H9 (cell line): ENCODE data around the gene RGS14. TPM values are rescaled to one million over a fixed set of nuclear protein-coding genes. Genes with fewer than 3 reads are reported as not detected.

Experiments used
- DNase-seq: peaks from one replicate; pipeline ENCODE4 v3.0.0-alpha.2; 2017
- H2AFZ ChIP-seq: one replicate; pipeline ENCODE4 v1.6.1; 2013; ENCODE audit warnings: mild to moderate bottlenecking, low read length, control low read depth, moderate library complexity
- H2AK5ac ChIP-seq: 2 replicates; pipeline ENCODE4 v1.6.1; 2013; ENCODE audit warnings: low read length, control low read depth, mixed read lengths; ENCODE audit not compliant: insufficient read length
- H2BK120ac ChIP-seq: one replicate; pipeline ENCODE4 v1.6.1; 2013; ENCODE audit warnings: low read depth, mild to moderate bottlenecking, low read length, control low read depth, inconsistent platforms; ENCODE audit not compliant: poor library complexity, severe bottlenecking
- H2BK12ac ChIP-seq: 2 replicates; pipeline ENCODE4 v1.6.1; 2013; ENCODE audit warnings: low read length, control low read depth, mixed read lengths, low read depth; ENCODE audit not compliant: insufficient read length
- H2BK15ac ChIP-seq: 2 replicates; pipeline ENCODE4 v1.6.1; 2013; ENCODE audit warnings: low read depth, low read length, control low read depth
- H2BK20ac ChIP-seq: one replicate; pipeline ENCODE4 v1.6.1; 2013; ENCODE audit warnings: low read depth, mild to moderate bottlenecking, low read length, control low read depth, inconsistent platforms; ENCODE audit not compliant: poor library complexity, severe bottlenecking
- H2BK5ac ChIP-seq: 2 replicates; pipeline ENCODE4 v1.6.1; 2013; ENCODE audit warnings: low read length, control low read depth, mixed read lengths; ENCODE audit not compliant: insufficient read length
- H3K14ac ChIP-seq: 2 replicates; pipeline ENCODE4 v1.6.1; 2013; ENCODE audit warnings: low read length, control low read depth; ENCODE audit not compliant: insufficient read depth
- H3K18ac ChIP-seq: 2 replicates; pipeline ENCODE4 v1.6.1; 2013; ENCODE audit warnings: low read depth, mild to moderate bottlenecking, mixed read lengths, low read length, control low read depth; ENCODE audit not compliant: insufficient read length
- H3K23ac ChIP-seq: 2 replicates; pipeline ENCODE4 v1.6.1; 2013; ENCODE audit warnings: low read length, control low read depth, mixed read lengths, low read depth; ENCODE audit not compliant: insufficient read length
- H3K23me2 ChIP-seq: 2 replicates; pipeline ENCODE4 v1.6.1; 2013; ENCODE audit warnings: low read depth, mild to moderate bottlenecking, mixed read lengths, low read length, control low read depth; ENCODE audit not compliant: insufficient read length, poor library complexity, severe bottlenecking
- H3K27ac ChIP-seq: 2 replicates; pipeline ENCODE4 v1.5.1; 2013; ENCODE audit warnings: low read length, control low read depth, mixed read lengths, low read depth; ENCODE audit not compliant: insufficient read length
- H3K27me3 ChIP-seq: 2 replicates; pipeline ENCODE4 v1.6.1; 2013; ENCODE audit warnings: low read length, control low read depth, inconsistent platforms; ENCODE audit not compliant: insufficient read depth
- H3K4ac ChIP-seq: 2 replicates; pipeline ENCODE4 v1.6.1; 2013; ENCODE audit warnings: low read depth, mild to moderate bottlenecking, control low read depth, inconsistent platforms, low read length, moderate library complexity
- H3K4me1 ChIP-seq: 2 replicates; pipeline ENCODE4 v1.6.1; 2013; ENCODE audit warnings: low read length, control low read depth, inconsistent platforms; ENCODE audit not compliant: insufficient read depth
- H3K4me2 ChIP-seq: 2 replicates; pipeline ENCODE4 v1.6.1; 2013; ENCODE audit warnings: low read length, control low read depth, mixed read lengths; ENCODE audit not compliant: insufficient read length, insufficient read depth
- H3K56ac ChIP-seq: 2 replicates; pipeline ENCODE4 v1.6.1; 2013; ENCODE audit warnings: low read depth, mild to moderate bottlenecking, mixed read lengths, low read length, control low read depth; ENCODE audit not compliant: insufficient read length
- H3K79me1 ChIP-seq: 2 replicates; pipeline ENCODE4 v1.6.1; 2013; ENCODE audit warnings: low read depth, mild to moderate bottlenecking, moderate library complexity, low read length, control low read depth, inconsistent platforms; ENCODE audit not compliant: insufficient read depth, poor library complexity, severe bottlenecking
- H3K79me2 ChIP-seq: 2 replicates; pipeline ENCODE4 v1.6.1; 2013; ENCODE audit warnings: low read length, control low read depth, inconsistent platforms; ENCODE audit not compliant: insufficient read depth
- H3K9ac ChIP-seq: 2 replicates; pipeline ENCODE4 v1.6.1; 2013; ENCODE audit warnings: low read length, control low read depth, mixed read lengths; ENCODE audit not compliant: insufficient read length; ENCODE audit errors: extremely low read depth
- H3K9me3 ChIP-seq: one replicate; pipeline ENCODE4 v1.6.1; 2013; ENCODE audit warnings: low read depth, low read length, inconsistent platforms; ENCODE audit not compliant: control insufficient read depth
- H3T11ph ChIP-seq: one replicate; pipeline ENCODE4 v1.6.1; 2013; ENCODE audit warnings: mild to moderate bottlenecking, low read length, control low read depth, inconsistent platforms
- H4K20me1 ChIP-seq: one replicate; pipeline ENCODE4 v1.6.1; 2013; ENCODE audit not compliant: control insufficient read depth, insufficient read length, insufficient read depth
- H4K5ac ChIP-seq: 2 replicates; pipeline ENCODE4 v1.6.1; 2013; ENCODE audit warnings: low read depth, mild to moderate bottlenecking, mixed read lengths, low read length, control low read depth; ENCODE audit not compliant: insufficient read length
- H4K8ac ChIP-seq: replicated peaks from 2 replicates; pipeline ENCODE4 v1.6.1; 2013; ENCODE audit warnings: low read length, control low read depth, mixed read lengths, low read depth; ENCODE audit not compliant: insufficient read length
- H4K91ac ChIP-seq: 2 replicates; pipeline ENCODE4 v1.6.1; 2013; ENCODE audit warnings: low read depth, mild to moderate bottlenecking, moderate library complexity, mixed read lengths, low read length, control low read depth; ENCODE audit not compliant: insufficient read length
- H3K27ac Mint-ChIP-seq, 3 experiments: 2 replicates in 2 of 3; 3 replicates in 1 of 3; pipeline ENCODE4 v1.8.0; 2020 to 2021; ENCODE audit warnings: mixed read lengths in 3 of 3, mild to moderate bottlenecking in 1 of 3, moderate library complexity in 1 of 3
- H3K27me3 Mint-ChIP-seq: 2 replicates; pipeline ENCODE4 v1.8.0; 2021; ENCODE audit warnings: low read depth, mild to moderate bottlenecking, moderate library complexity, mixed read lengths
- H3K36me3 Mint-ChIP-seq, 3 experiments: 2 replicates in 2 of 3; 3 replicates in 1 of 3; pipeline ENCODE4 v1.8.0; 2020 to 2021; ENCODE audit warnings: low read depth in 3 of 3, mixed read lengths in 3 of 3; ENCODE audit not compliant: insufficient read depth in 1 of 3
- H3K4me1 Mint-ChIP-seq, 2 experiments: 2 replicates each; pipeline ENCODE4 v1.8.0; 2020; ENCODE audit warnings: mixed read lengths in 2 of 2
- H3K4me3 Mint-ChIP-seq, 2 experiments: 2 replicates in 1 of 2; 3 replicates in 1 of 2; pipeline ENCODE4 v1.8.0; 2020 to 2021; ENCODE audit warnings: mild to moderate bottlenecking in 2 of 2, mixed read lengths in 2 of 2, moderate library complexity in 1 of 2
- H3K9me3 Mint-ChIP-seq, 2 experiments: 2 replicates in 1 of 2; 3 replicates in 1 of 2; pipeline ENCODE4 v1.8.0; 2020; ENCODE audit warnings: mild to moderate bottlenecking in 2 of 2, mixed read lengths in 2 of 2, moderate library complexity in 1 of 2
- WGBS: extraction: QIAGEN DNeasy Blood & Tissue Kit; methylation state at CpG from one replicate; pipeline ENCODE4 v1.1.7; 2013; ENCODE audit warnings: missing lambda C conversion rate, low lambda C conversion rate, mixed read lengths; ENCODE audit not compliant: insufficient read length; ENCODE audit errors: extremely low coverage; 5-methylcytosine and 5-hydroxymethylcytosine counted together
- total RNA-seq: library from RNA; stranded (reverse); gene quantifications from 2 replicates; pipeline ENCODE4 v1.2.1, GENCODE V29; 2021
- TF ChIP-seq, protein P1 (sequence below): fragments of 200-600 bp; sonication (generic); conservative IDR thresholded peaks from 3 replicates; pipeline ENCODE4 v1.8.0; 2021; ENCODE audit warnings: antibody characterized with exemption, mild to moderate bottlenecking

RGS14 gene
- total RNA-seq, 1 experiment from 2014 or later: 12.3 TPM

DNA sequence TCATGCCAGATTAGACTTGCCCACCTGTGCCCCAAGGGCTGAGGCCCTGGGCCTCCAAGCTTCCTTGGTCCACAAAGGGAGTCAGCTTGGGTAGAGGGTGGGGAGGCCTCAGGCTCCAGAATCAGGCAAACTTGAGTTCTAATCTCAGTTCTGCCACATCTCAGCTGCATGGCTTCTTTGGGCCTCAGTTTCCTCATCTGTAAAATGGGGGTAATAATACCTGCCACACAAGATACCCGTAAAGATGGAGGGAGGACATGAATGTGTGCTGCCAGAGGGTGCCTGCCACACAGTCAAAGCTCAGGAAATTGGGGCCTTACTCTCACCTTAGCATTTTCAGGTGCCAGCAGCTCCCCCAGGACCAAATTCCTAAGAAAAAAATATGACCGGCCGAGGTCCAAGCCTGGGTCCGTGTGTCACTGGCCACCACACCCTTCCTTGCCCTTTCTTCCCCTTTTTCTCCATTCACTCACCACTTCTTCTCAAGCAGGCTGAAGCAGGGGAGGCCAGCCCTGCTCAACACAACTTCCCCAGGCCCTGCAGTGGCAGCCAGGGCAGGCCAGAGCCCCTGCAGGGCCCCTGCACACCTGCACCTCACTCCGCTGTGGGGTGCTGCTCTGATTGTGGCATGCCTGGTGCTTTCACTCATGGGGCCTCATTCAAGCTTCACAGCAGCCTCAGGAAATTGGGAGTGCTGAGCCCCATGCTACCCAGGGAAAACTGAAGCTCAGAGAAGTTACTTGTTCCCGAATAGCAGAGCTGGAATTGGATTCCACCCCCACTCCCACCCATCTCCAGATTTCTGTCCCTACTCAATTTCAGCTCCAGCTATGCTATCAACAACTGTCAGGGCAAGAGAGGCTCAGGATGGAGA, 3.9 kb downstream of the RGS14 start:
- peaks cover 23 to 37% of the 10 kb centered on the region in 2 experiments for H3K4me1 Mint-ChIP-seq
- H2BK5ac ChIP-seq: no peak overlapping the region
- no peak overlapping the region for H3K27ac ChIP-seq
- TF ChIP-seq, protein P1, sequence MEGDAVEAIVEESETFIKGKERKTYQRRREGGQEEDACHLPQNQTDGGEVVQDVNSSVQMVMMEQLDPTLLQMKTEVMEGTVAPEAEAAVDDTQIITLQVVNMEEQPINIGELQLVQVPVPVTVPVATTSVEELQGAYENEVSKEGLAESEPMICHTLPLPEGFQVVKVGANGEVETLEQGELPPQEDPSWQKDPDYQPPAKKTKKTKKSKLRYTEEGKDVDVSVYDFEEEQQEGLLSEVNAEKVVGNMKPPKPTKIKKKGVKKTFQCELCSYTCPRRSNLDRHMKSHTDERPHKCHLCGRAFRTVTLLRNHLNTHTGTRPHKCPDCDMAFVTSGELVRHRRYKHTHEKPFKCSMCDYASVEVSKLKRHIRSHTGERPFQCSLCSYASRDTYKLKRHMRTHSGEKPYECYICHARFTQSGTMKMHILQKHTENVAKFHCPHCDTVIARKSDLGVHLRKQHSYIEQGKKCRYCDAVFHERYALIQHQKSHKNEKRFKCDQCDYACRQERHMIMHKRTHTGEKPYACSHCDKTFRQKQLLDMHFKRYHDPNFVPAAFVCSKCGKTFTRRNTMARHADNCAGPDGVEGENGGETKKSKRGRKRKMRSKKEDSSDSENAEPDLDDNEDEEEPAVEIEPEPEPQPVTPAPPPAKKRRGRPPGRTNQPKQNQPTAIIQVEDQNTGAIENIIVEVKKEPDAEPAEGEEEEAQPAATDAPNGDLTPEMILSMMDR: no peak
- no peaks in the 10 kb centered on the region for H3K9me3 ChIP-seq
- H3K9me3 Mint-ChIP-seq: no peaks in the 10 kb centered on the region
- H4K91ac ChIP-seq: no peak overlapping the region
- H3K27ac Mint-ChIP-seq: peak overlapping the region in 1 of 3 experiments; percentile 77; a peak in 1 of 7 replicates
- no peak overlapping the region for H2BK15ac ChIP-seq
- no peak overlapping the region for H3K9ac ChIP-seq
- no peaks in the 10 kb centered on the region for H3K36me3 Mint-ChIP-seq
- H2AK5ac ChIP-seq: no peak overlapping the region
- no peak overlapping the region for H3K23ac ChIP-seq
- no peaks in the 10 kb centered on the region for H4K20me1 ChIP-seq
- no peak overlapping the region for H2BK12ac ChIP-seq
- H3K4ac ChIP-seq: no peak overlapping the region
- no peaks in the 10 kb centered on the region for H3K79me2 ChIP-seq
- H3K79me1 ChIP-seq: no peaks in the 10 kb centered on the region
- WGBS: no CpG with 5 or more reads among the region's 6 CpGs
- H3K14ac ChIP-seq: no peak overlapping the region
- H3K27me3 Mint-ChIP-seq: peaks cover 39% of the 10 kb centered on the region
- H4K8ac ChIP-seq: no peak overlapping the region
- H3K4me3 Mint-ChIP-seq: peak overlapping the region; percentile 71 to 81
- no peak overlapping the region for H2BK20ac ChIP-seq
- no peak overlapping the region for H3K4me2 ChIP-seq
- DNase-seq: no peak
- no peak overlapping the region for H3K18ac ChIP-seq
- no peak overlapping the region for H4K5ac ChIP-seq
- no peak overlapping the region for H3T11ph ChIP-seq
- H3K23me2 ChIP-seq: peaks cover 4% of the 10 kb centered on the region
- H3K27me3 ChIP-seq: no peaks in the 10 kb centered on the region
- no peak overlapping the region for H2AFZ ChIP-seq
- H3K4me1 ChIP-seq: peaks cover 9% of the 10 kb centered on the region; the same call in 1 of the 2 replicates
- no peak overlapping the region for H3K56ac ChIP-seq
- H2BK120ac ChIP-seq: no peak overlapping the region
